ENCODE results near the gene LUC7L3.

DNA sequence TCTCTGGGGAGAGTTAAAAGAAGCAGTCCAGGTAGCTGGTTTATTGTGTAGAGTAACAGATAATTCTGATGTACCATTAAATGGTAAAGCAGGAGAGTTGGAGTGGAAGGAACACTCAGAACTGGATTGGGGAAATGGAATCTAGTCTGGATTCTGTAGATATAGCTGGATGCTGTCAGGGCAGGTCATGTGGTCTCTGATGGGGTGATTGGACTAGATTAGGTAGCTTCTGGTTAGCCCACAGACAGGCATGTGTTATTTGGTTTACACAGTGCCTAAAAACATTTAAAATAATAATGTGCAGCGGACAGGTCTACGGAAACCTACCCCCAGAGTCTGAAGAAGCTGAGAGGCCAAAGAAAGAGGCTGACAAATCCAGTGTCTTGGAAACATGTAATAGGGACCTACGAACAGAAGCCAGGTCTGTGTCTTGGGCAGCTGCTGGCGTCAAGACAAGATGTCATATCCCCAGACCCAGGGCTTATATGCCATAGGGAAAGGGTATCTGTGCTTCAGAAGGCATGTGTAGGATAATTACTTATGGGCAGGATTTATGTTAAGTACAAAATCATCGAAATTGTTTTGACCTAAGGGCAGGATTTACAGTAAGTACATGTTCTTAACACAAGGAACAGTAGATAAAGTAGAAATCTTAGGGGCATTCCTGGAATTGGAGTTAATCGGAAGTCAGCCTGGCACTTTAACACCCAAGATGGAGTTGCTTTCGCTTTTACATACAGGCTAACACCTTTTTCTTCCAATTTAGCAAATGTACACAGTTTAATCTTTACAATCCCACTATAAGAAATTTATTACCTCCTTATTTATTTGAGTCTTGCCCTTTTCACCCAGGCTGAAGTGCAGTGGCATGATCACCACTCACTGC lies 12.4 kb downstream of the LUC7L3 start:
- TF ChIP-seq CTCF (IDR thresholded peaks at IDR 0.05; ENCODE audit: poor library complexity) (no peak), EZH2 (IDR thresholded peaks at IDR 0.05; ENCODE audit: borderline replicate concordance) (no peak)
